ENCODE measurements around the gene SLC38A10.
A peak's percentile ranks its signal among the peaks of the same experiment; 100 is the strongest.

Gene SLC38A10

DNA sequence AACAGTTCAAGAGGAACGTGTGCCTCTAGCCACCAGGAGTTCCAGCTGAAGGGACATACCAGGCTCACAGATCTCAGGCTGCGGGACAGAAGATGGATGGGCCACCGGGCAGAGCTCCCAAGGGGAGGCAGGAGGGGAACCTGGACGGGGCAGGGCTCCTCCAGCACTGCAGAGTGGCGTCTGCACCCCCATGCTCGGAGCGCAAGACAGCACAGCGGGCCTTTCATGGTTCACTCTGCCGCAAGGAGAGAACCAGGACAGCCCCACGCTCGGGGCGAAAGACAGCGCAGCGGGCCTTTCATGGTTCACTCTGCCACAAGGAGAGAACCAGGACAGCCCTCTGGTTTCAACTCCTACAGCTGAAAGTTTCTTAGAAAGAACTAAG, 20.6 kb downstream of the SLC38A10 start:
- DNase-seq, result no peak

DNA sequence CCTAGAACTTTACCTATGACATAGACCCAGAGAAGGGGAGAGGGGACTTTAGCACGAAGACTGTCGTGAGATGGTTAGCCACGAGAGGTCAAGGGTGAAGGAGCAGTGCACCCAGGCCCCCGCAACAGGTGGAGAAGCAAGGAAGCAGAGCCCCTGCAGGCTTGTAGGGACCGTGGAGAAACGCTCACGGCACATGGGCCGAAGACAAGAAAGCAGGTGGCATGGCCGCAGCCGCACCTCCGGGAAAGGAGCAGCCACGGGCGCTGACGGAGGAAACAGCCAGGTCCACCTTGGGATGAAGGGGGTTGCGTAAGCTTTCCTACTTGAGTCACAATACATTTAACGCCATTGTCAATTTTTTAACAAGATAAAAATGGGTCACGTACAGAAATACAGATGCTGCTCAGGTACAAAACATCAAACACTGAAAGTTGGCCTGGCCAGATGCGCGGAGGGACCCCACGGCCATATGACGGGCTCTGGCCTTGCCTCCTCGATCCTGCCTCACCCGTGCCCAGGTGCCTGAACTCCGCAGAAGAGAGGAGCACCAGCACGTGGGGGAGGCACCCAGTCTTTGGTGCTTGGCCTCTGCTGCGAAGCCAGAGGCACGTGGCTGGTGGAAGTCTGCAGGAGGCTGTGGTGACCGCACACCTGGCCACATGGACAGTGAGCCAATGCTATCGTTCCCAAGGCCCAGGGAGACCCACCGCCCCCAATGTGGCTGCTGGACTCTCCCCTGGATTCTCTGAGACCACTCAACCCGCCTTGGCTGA, 21.2 kb downstream of the SLC38A10 start:
- DNase-seq, result no peak

DNA sequence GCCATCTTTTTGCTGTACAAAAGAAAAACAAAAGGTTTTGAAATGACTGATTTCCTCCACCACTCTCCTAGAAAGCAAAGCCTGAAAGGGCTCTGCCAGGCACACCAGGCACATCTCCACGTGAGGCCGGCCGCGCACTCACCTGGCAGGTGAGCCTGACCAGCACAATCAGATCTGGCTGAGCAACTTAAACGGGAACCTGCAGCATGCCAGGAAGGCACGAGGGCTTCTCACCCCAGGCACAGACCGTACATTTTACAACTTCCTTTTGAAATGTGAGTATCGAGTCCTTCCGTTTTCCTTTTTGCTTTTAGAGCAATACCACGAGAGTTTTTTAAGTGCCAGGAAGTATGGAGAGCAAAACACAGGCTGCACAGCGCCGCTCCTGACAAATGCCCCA, 22.5 kb downstream of the SLC38A10 start:
- DNase-seq, result no peak

GRCh38 chr17:81271226-81271625, 23.9 kb downstream of the SLC38A10 start:
- DNase-seq, result no peak

DNA sequence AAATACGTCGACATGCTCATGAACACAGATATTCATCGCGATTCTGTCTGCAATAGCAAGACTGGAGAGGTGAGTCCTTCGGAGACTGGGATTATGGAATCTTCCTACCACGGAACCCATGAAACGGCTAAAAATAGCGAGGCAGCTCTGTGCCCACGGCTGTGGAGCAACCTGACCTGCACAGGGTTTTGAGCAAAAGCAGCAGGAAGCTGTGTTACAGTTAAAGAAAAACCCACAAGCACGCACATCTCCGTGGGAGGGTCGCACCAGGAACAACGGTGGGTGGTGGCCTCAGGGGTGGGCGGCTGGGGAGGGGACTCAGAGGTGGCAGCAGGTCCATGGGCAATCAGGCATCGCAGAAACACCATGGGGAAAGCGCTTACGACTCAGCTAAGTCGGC, 24.8 kb downstream of the SLC38A10 start:
- DNase-seq, result no peak

- DNase-seq, result no peak
These were observed 27.6 kb downstream of the SLC38A10 start for GRCh38 chr17:81267390-81268067.

DNA sequence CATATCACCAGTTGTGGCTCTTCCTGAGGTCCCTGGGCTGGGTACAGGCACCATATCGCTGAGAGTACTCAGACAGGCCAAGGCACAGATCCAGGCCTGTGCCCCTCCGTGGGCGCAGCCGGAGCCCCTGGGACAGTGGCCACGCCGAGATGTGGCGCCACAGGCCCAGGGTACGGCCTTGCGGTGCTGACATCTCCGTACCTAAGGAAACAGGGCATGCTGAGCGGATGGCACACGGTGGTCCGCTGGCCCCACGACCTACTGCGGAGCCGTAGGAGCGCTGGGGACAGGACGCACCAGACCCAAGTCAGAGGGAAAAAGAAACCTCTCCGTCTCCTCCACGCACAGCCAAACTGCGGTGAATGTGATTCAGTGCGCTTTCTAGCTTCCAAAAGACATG, 29.5 kb downstream of the SLC38A10 start:
- no peak for DNase-seq

DNA sequence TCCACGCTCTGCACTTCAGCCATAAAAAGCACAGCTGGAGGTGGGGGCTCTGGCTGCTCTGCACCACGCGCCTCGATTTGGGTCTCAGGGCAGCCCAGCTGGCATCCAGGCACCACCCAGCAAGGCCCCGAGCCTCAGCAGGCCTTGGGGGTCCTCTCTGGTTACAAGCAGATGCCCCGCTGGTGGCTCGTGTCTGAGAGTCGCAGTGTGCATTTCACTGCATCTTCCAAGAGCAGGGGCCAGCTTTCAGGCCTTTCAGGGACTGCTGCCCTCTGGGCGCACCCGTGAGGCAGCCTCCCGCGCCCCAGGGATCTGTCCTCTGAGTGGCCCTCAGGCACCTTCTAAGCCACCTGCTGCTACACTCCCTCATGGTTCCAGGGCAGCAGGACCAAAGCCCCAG, 30.5 kb downstream of the SLC38A10 start:
- no peak for DNase-seq

GRCh38 chr17:81263371-81264181, 31.5 kb downstream of the SLC38A10 start:
- no peak for DNase-seq

DNA sequence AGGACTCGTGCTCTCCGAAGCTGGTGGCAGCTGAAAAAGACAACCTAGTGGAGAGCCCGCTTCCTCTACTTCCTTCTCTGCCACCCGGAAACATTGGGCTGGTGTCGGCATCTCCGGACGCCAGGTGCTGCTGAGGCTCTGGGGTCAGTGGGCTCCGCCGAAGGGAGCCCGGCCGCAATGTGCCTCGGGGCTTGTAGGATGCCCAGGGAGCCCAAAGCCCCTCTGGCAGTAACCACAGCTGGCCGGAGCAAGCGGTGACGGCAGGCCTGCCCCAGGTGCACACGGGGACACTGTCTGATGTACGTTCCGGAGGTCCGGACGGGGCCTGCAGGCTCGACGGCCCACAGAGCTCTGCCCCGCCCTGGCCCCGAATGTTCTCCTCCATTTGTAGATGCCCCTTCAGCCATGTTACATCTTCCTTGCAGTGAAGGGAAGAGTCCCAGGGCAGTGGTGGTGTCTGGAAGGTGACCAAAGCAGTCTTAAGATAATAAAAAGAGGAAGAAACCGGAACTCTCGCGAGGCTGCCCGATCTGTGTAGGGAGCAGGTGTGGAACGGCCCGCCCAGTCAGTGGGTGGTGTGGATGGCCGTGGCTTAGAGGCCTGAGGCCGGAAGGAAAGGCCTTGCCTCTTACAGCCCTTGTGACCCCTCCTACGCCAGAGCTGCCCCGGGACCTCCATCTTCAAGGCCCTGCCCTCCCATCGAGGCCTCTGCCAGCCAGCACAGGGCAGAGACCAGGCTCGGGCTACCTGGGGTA, 33.3 kb downstream of the SLC38A10 start:
- DNase-seq, result no peak

DNA sequence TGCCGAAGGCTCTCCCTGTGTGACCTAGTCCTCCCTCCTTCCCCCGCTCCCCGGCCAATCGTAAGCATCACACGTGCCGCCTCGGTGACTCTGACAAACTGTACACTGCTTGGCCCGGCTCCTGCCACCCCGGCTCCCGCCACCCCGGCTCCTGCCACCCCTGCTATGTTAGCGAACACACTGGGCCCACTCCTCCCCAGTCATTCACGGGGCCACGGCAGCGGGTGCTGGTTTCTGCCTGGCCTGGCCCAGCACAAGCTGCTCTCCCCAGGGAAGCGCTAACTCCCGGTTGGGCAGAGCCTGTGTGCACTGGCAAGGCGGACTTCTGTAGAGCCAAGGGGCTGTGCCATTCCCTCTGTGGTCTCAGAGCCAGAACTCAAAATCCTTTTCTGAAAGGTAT, 34.0 kb downstream of the SLC38A10 start:
- no peak for DNase-seq

- no peak for DNase-seq
These were observed 34.5 kb downstream of the SLC38A10 start for GRCh38 chr17:81260641-81261040.

DNA sequence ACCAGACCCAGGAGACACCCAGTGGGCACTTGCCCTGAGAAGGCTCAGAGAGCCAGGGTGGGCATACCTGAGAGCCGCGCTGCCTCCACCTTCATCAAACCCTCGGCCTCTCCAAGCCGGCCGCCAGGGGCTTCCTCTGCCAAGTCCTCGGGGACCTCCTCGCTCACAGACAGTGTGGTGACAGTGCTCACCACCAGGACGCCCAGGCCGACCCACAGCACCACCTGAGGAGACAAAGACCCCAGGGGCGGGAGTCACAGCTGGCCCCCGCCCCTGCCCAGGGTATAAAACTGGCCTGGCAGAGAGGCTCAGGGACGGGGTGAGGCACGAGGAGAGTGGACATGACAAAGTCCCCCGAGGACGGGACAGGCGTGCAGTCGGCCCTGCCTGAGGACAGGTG, 34.9 kb downstream of the SLC38A10 start:
- DNase-seq, result no peak

DNA sequence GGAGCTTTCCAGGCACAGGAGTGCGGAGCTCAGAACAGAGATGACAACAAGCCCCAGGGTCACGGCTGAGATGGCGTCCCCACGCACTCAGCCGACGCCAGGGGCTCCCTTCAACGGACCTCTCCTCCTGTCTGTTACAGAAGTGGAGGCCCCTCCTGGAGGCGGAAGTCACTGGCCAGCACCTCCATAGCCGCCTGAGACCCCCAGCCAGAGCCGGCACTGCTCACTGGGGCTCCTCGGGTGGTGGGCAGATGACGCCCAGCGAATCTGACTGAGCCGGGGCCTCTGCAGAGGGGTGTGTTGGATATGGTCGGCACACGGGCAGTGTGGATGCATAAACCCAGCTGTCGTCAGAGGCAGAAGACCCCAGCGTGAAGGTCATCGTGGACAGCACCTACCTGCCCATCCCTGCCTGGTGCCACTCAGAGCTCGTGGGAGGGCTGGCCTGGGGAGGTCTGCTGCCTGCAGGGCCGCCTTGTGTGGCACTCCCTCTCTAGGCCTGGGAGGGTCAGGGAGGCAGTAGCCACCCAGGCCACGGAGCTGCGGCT, 36.0 kb downstream of the SLC38A10 start:
- DNase-seq, result no peak

GRCh38 chr17:81258292-81258691, 36.8 kb downstream of the SLC38A10 start:
- DNase-seq, result no peak

- no peak for DNase-seq
These were observed 37.6 kb downstream of the SLC38A10 start for GRCh38 chr17:81257533-81257932.

DNA sequence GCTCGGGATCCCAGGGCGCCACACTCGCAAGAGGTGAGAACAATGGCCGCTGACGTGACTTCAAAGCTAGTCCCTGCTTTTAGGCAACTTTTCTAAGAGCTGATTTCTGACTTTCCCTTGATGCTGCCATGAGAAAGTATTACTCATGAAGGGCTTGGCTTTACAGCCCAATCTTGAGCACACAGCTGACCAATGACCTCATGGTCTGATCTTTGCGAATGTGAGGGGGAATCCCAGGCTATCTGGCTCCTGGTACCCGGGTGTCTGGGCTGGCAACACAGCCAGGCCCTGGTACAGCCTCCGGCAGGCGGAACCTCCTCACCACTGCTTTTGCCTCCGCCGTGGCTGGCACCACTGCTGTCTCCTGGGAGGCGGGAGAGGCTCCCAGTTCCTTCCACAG, 38.5 kb downstream of the SLC38A10 start:
- no peak for DNase-seq

DNA sequence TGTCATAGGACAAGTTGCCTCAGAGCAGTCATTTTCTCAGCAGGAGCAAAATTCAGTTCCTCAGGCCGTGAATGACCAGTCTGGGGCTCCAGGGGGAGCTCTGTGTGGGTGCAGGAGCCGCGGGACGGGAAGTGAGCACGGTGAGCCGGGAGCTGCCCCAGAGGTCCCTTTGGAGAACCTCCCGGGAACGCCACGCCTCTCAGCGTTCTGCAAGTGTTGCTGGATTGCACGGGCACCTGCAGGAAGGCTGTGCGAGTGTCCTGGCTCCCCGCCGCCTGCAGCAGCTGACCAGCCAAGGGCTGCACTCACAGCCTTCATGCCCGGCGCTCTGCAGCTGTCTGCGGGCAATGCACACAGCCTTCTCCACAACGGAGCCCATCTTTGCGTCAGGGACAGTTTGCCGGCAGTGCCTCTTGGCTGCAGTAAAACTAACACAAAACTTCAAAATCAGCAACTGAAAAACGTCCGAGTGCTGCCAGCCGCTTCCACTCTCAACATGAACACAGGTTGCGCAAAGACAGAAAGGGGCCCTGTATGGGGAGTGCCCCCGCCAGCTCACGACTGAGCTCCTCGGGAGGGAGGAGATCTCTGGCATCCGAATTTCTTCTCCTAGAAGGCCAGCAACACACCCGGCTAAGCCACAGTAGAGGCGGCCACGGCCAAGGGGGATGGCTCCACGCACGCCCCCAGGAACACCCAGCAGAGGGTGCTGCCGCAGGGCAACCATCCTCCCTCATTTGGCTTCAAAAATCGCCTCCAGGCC, 40.0 kb downstream of the SLC38A10 start:
- no peak for DNase-seq

DNA sequence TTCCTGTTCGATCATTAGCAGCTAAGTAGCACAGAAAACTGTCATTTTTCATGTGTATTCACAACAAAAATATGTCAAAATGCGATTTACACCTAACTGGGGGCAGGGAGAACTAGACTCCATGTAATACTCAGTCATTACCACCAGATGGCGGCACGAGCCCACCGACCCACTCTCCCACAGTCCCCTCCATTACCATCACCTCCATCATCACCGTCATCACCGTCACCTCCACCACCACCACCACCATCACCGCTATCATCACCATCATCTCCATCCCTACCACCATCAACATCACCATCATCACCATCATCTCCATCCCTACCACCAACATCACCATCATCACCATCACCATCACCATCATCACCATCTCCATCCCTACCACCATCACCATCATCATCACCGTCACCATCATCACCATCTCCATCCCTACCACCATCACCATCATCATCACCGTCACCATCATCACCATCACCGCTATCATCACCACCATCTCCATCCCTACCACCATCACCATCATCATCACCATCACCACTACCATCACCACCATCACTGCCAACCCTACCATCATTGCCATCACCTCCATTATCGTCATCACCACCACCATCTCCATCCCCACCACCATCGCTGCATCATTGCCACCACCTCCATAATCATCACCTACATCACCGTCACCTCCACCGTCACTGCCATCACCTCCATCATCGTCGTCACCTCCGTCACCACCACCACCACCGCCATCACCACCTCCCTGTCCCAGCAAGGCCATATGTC, 41.6 kb downstream of the SLC38A10 start:
- DNase-seq, result peak; percentile 55

DNA sequence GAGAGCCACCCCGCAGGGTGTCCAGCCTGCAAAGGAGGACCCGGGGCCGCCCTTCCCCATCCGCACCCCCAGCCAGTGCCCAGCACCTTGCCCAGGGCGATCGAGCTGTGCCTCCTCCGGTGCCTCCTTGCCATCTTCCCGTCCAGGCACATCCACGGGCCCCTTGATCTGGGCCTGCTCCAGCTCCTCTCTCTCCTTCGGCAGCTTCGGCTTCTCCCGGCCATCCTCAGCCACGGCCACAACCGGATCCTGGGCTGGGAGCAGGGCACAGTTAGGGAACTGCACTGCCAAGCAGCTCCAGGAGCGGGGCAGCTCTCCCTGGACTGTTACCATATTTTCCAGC, 42.1 kb downstream of the SLC38A10 start:
- no peak for DNase-seq

- DNase-seq, result no peak
These were observed 42.7 kb downstream of the SLC38A10 start for GRCh38 chr17:81252326-81252986.

Measured in T-helper 9 cell (primary cell).